NCI-H524 (cell line): ENCODE measurements around the gene SLC25A21.
"Not testable (repeated sequence)": the region's sequence is repeated elsewhere in the genome, so short reads cannot be mapped to it uniquely, and the experiment has no call there.

ENCODE experiments used
- DNase-seq, 2 experiments: peaks; one replicate each; lab custom pipeline; 2025; lab: John Stamatoyannopoulos, UW

SLC25A21 gene

GRCh38 chr14:37186865-37187264, 14.5 kb upstream of the SLC25A21 start:
- DNase-seq, result no peak

GRCh38 chr14:37185670-37186069, 13.3 kb upstream of the SLC25A21 start:
- no peak for DNase-seq

GRCh38 chr14:37184520-37184919, 12.1 kb upstream of the SLC25A21 start:
- not testable (repeated sequence) for DNase-seq

- DNase-seq, result no peak
Measured at GRCh38 chr14:37181441-37181840, 9.0 kb upstream of the SLC25A21 start.

- DNase-seq, result not testable (repeated sequence)
Measured at GRCh38 chr14:37180886-37181285, 8.5 kb upstream of the SLC25A21 start.

GRCh38 chr14:37179896-37180502, 7.6 kb upstream of the SLC25A21 start:
- DNase-seq, result no peak

- DNase-seq, result no peak
Measured at GRCh38 chr14:37172936-37173614, 669 bp upstream of the SLC25A21 start.

- no peak for DNase-seq
Measured at GRCh38 chr14:37171678-37172023, 755 bp downstream of the SLC25A21 start.

- DNase-seq, result no peak
Measured at GRCh38 chr14:37170993-37171392, 1.4 kb downstream of the SLC25A21 start.

GRCh38 chr14:37170237-37170636, 2.2 kb downstream of the SLC25A21 start:
- no peak for DNase-seq

- DNase-seq, result no peak
Measured at GRCh38 chr14:37168721-37169120, 3.7 kb downstream of the SLC25A21 start.

GRCh38 chr14:37167151-37168047, 5.0 kb downstream of the SLC25A21 start:
- no peak for DNase-seq

- no peak for DNase-seq
Measured at GRCh38 chr14:37165794-37166193, 6.6 kb downstream of the SLC25A21 start.

- DNase-seq, result not testable (repeated sequence)
Measured at GRCh38 chr14:37162307-37162706, 10.1 kb downstream of the SLC25A21 start.

- DNase-seq, result no peak
Measured at GRCh38 chr14:37157987-37158386, 14.4 kb downstream of the SLC25A21 start.

GRCh38 chr14:37153483-37153882, 18.9 kb downstream of the SLC25A21 start:
- DNase-seq, result no peak

- no peak for DNase-seq
Measured at GRCh38 chr14:37153005-37153404, 19.4 kb downstream of the SLC25A21 start.

GRCh38 chr14:37150414-37150813, 22.0 kb downstream of the SLC25A21 start:
- peak in 1 of 2 experiments; percentile 72 for DNase-seq

GRCh38 chr14:37147310-37147880, 25.0 kb downstream of the SLC25A21 start:
- DNase-seq, result no peak

- not testable (repeated sequence) for DNase-seq
Measured at GRCh38 chr14:37146438-37146837, 26.0 kb downstream of the SLC25A21 start.

- no peak for DNase-seq
Measured at GRCh38 chr14:37145395-37145794, 27.0 kb downstream of the SLC25A21 start.

- no peak for DNase-seq
Measured at GRCh38 chr14:37144729-37145363, 27.6 kb downstream of the SLC25A21 start.
